Neural progenitor cell (in vitro differentiated cells): ENCODE results near the gene KCTD19. TPM values are rescaled to one million over a fixed set of nuclear protein-coding genes. Genes with fewer than 3 reads are reported as not detected.

Experiments
- DNase-seq: peaks from one replicate; pipeline ENCODE4 v3.0.0-alpha.2; 2016; ENCODE audit warnings: low spot score
- H2AFZ ChIP-seq: fragments of 200-600 bp; sonication (generic); replicated peaks from 2 replicates; pipeline ENCODE4 v1.6.1; 2016; ENCODE audit warnings: antibody characterized with exemption
- H3F3A ChIP-seq: fragments of 200-600 bp; sonication (generic); 2 replicates; pipeline ENCODE4 v1.6.1; 2016; ENCODE audit warnings: antibody characterized with exemption, low read depth
- H3K27ac ChIP-seq: fragments of 200-600 bp; sonication (generic); 2 replicates; pipeline ENCODE4 v1.5.1; 2016; ENCODE audit warnings: mild to moderate bottlenecking
- H3K27me3 ChIP-seq: fragments of 200-600 bp; sonication (generic); 2 replicates; pipeline ENCODE4 v1.6.1; 2016; ENCODE audit warnings: mild to moderate bottlenecking, moderate library complexity
- H3K36me3 ChIP-seq: fragments of 200-600 bp; sonication (generic); 2 replicates; pipeline ENCODE4 v1.5.1; 2016
- H3K4me1 ChIP-seq: fragments of 200-600 bp; sonication (generic); 2 replicates; pipeline ENCODE4 v1.6.1; 2016; ENCODE audit warnings: mixed run types
- H3K4me2 ChIP-seq: fragments of 200-600 bp; sonication (generic); 2 replicates; pipeline ENCODE4 v1.6.1; 2016
- H3K4me3 ChIP-seq: fragments of 200-600 bp; sonication (generic); 2 replicates; pipeline ENCODE4 v1.5.1; 2016
- H3K79me2 ChIP-seq: fragments of 200-600 bp; sonication (generic); 2 replicates; pipeline ENCODE4 v1.6.1; 2016; ENCODE audit warnings: low read depth
- H3K9ac ChIP-seq: fragments of 200-600 bp; sonication (generic); 2 replicates; pipeline ENCODE4 v1.6.1; 2016
- H3K9me3 ChIP-seq: fragments of 200-600 bp; sonication (generic); 2 replicates; pipeline ENCODE4 v1.5.1; 2016; ENCODE audit warnings: low read depth
- H4K20me1 ChIP-seq: fragments of 200-600 bp; sonication (generic); 2 replicates; pipeline ENCODE4 v1.6.1; 2016; ENCODE audit warnings: low read depth
- H3K27ac Mint-ChIP-seq: 3 replicates; pipeline ENCODE4 v1.8.0; 2021; ENCODE audit warnings: mixed read lengths
- H3K27me3 Mint-ChIP-seq: 2 replicates; pipeline ENCODE4 v1.8.0; 2022; ENCODE audit warnings: low read depth, mild to moderate bottlenecking, inconsistent platforms, moderate library complexity, mixed read lengths; ENCODE audit not compliant: insufficient read depth
- H3K36me3 Mint-ChIP-seq: 3 replicates; pipeline ENCODE4 v1.8.0; 2021; ENCODE audit warnings: mixed read lengths
- H3K4me1 Mint-ChIP-seq: 3 replicates; pipeline ENCODE4 v1.8.0; 2021; ENCODE audit warnings: mixed read lengths
- H3K4me3 Mint-ChIP-seq: 3 replicates; pipeline ENCODE4 v1.8.0; 2021; ENCODE audit warnings: mild to moderate bottlenecking, moderate library complexity, mixed read lengths
- H3K9me3 Mint-ChIP-seq: 3 replicates; pipeline ENCODE4 v1.8.0; 2020; ENCODE audit warnings: mixed read lengths
- EZH2 ChIP-seq: fragments of 200-600 bp; sonication (generic); IDR thresholded peaks from 2 replicates; pipeline ENCODE4 v1.6.1; 2017; ENCODE audit warnings: antibody characterized with exemption, mild to moderate bottlenecking, moderate library complexity
- EZH2phosphoT487 ChIP-seq: fragments of 200-600 bp; sonication (generic); IDR thresholded peaks from 2 replicates; pipeline ENCODE4 v1.6.1; 2017; ENCODE audit warnings: antibody characterized with exemption
- total RNA-seq: library from RNA; depleted of rRNA; stranded (reverse); fragments of >200 nt; gene quantifications from 2 replicates; pipeline ENCODE4 v1.2.3, GENCODE V29; 2015; ENCODE audit warnings: low replicate concordance
- TF ChIP-seq, protein P1 (sequence below): fragments of 200-600 bp; sonication (generic); IDR thresholded peaks from 2 replicates; pipeline ENCODE4 v1.5.1; 2017; ENCODE audit warnings: antibody characterized with exemption, mild to moderate bottlenecking

The KCTD19 gene
- total RNA-seq, 1 donor from 2014 or later = 1.1 TPM

DNA sequence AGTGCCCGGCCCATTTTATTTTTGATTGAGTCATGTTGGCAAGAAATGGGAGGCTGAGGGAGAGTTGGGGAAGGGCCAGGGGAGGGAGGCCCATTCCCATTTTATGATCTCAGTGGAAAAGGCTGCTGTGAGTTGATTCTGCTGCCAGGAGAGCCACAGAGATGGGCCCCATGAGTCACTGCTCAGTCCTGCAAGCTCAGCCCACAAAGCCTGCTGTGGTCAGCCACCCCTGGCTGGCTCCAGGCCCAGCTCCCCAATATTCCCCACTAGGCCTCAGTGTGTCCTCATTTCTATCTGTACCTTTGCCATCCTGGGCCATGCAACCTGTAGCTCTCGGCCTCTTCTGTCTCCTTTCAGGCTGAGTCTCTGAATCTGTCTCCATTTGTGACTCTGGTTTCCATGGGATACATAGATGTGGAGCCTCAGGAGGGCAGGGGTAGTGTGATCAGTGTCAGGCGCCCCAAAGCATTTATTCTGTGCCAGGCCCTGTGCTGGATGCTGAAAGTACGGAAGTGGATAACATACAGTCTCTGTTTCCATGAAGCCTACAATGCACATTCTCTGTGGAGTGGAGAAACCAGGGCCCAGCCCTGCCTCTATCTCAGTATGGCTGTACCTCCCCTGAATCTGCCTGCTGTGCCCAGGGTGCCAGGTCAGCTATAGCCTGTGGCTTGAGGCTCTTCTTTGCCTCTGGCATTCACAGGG is 49.1 kb downstream of the KCTD19 start:
- no peaks in the 10 kb centered on the region for H3K4me1 Mint-ChIP-seq
- peaks cover 18% of the 10 kb centered on the region for H3K27me3 Mint-ChIP-seq
- Histone ChIP-seq H4K20me1 (no peaks in the 10 kb centered on the region), H3K4me3 (no peak overlapping the region), H2AFZ (no peak overlapping the region), H3K79me2 (no peaks in the 10 kb centered on the region), H3K27ac (no peak overlapping the region), H3K4me2 (no peak overlapping the region), H3K36me3 (no peaks in the 10 kb centered on the region), H3K4me1 (no peaks in the 10 kb centered on the region), H3F3A (no peaks in the 10 kb centered on the region), H3K9ac (no peak overlapping the region), H3K9me3 (no peaks in the 10 kb centered on the region), H3K27me3 (peaks cover 23% of the 10 kb centered on the region)
- H3K4me3 Mint-ChIP-seq = peak overlapping the region; percentile 75
- no peak overlapping the region for H3K27ac Mint-ChIP-seq
- no peaks in the 10 kb centered on the region for H3K36me3 Mint-ChIP-seq
- no peak for DNase-seq
- H3K9me3 Mint-ChIP-seq = no peaks in the 10 kb centered on the region
- TF ChIP-seq EZH2 = no peak
- TF ChIP-seq, protein P1, sequence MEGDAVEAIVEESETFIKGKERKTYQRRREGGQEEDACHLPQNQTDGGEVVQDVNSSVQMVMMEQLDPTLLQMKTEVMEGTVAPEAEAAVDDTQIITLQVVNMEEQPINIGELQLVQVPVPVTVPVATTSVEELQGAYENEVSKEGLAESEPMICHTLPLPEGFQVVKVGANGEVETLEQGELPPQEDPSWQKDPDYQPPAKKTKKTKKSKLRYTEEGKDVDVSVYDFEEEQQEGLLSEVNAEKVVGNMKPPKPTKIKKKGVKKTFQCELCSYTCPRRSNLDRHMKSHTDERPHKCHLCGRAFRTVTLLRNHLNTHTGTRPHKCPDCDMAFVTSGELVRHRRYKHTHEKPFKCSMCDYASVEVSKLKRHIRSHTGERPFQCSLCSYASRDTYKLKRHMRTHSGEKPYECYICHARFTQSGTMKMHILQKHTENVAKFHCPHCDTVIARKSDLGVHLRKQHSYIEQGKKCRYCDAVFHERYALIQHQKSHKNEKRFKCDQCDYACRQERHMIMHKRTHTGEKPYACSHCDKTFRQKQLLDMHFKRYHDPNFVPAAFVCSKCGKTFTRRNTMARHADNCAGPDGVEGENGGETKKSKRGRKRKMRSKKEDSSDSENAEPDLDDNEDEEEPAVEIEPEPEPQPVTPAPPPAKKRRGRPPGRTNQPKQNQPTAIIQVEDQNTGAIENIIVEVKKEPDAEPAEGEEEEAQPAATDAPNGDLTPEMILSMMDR = no peak
- no peak for TF ChIP-seq EZH2phosphoT487

DNA sequence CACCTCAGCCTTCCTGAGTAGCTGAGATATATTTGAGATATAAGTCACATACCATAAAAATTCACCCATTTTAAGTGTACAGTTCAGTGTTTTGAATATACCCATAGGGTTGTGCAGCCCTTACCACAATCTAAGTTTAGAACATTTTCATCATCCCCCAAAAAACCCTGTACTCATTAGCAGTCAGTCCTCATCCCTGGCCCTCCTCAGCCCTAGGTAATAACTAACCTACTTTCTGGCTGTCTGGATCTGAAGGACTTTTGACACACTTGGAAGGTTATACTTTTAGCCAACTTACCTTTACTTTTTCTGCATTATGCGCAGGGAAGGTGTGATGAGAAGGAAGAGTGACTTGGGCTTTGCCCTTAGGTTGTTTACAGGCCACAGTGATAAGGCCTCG is 51.2 kb downstream of the KCTD19 start:
- Histone ChIP-seq H3K36me3 (no peaks in the 10 kb centered on the region), H3F3A (no peaks in the 10 kb centered on the region), H2AFZ (no peak overlapping the region), H3K4me3 (no peak overlapping the region), H3K9ac (no peak overlapping the region), H3K79me2 (no peaks in the 10 kb centered on the region), H3K27me3 (peaks cover 23% of the 10 kb centered on the region), H3K27ac (no peak overlapping the region), H4K20me1 (no peaks in the 10 kb centered on the region), H3K4me2 (no peak overlapping the region), H3K4me1 (no peaks in the 10 kb centered on the region), H3K9me3 (no peaks in the 10 kb centered on the region)
- Mint-ChIP-seq H3K4me3 (no peak overlapping the region), H3K27me3 (peaks cover 15% of the 10 kb centered on the region), H3K36me3 (no peaks in the 10 kb centered on the region), H3K9me3 (no peaks in the 10 kb centered on the region), H3K4me1 (no peaks in the 10 kb centered on the region), H3K27ac (no peak overlapping the region)
- no peak for DNase-seq
- no peak for TF ChIP-seq EZH2phosphoT487

DNA sequence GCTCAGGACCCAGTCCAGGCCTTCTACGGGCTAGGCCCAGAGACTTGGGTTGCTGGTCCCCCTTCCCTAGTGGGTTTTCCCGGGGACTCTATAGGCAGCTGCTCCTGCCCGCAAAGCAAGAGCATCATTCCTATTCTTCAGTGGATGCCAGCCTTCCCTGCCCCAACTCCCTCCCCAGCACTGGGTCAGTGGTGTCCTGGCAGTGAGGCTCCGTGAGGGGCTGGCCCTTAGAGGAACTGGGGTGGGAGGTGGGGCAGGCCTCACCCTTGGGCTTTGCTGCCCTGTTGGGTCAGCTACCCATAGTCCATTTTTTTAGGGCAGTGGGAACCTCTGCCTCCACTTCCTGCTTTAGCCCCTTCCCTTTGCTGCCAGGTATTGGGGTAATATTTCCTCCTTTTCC is 55.1 kb downstream of the KCTD19 start:
- no peak overlapping the region for H3K4me3 Mint-ChIP-seq
- no peak for TF ChIP-seq EZH2phosphoT487
- TF ChIP-seq, protein P1 = no peak
- no peak for TF ChIP-seq EZH2

DNA sequence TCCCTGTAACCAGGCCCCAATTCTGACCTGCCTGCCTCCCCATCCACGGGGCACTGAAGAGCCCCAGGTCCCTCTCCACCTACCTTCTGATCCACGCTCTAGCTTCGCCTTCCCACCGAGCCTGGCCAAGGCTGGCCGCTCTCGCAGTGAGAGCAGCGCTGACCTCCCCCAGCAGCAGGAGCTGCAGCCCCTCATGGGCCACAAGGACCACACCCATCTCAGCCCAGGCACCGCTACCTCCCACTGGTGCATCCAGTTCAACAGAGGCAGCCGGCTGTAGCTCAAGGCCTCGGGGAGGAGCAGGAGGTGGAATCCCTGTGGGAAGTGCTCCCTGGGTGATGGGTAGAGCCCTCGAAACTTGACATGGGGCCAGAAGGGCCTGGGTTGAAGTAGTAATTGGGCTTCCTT is 55.6 kb downstream of the KCTD19 start:
- H3K27ac Mint-ChIP-seq = no peak overlapping the region
- Histone ChIP-seq H3K4me2 (no peak overlapping the region), H3F3A (no peaks in the 10 kb centered on the region), H3K9me3 (no peaks in the 10 kb centered on the region), H3K36me3 (no peaks in the 10 kb centered on the region), H3K27me3 (no peaks in the 10 kb centered on the region), H2AFZ (no peak overlapping the region), H3K79me2 (no peaks in the 10 kb centered on the region), H4K20me1 (no peaks in the 10 kb centered on the region), H3K4me1 (no peaks in the 10 kb centered on the region), H3K4me3 (no peak overlapping the region), H3K9ac (no peak overlapping the region), H3K27ac (no peak overlapping the region)
- DNase-seq = no peak
- H3K4me3 Mint-ChIP-seq = no peak overlapping the region
- H3K9me3 Mint-ChIP-seq = peaks cover 2% of the 10 kb centered on the region
- TF ChIP-seq EZH2phosphoT487 (no peak), EZH2 (no peak)
- TF ChIP-seq, protein P1 = no peak
- no peaks in the 10 kb centered on the region for H3K36me3 Mint-ChIP-seq
- peaks cover 6% of the 10 kb centered on the region for H3K27me3 Mint-ChIP-seq
- no peaks in the 10 kb centered on the region for H3K4me1 Mint-ChIP-seq

More for the DNA sequence above, 55.1 kb downstream of the KCTD19 start:
- no peaks in the 10 kb centered on the region for H3K79me2 ChIP-seq
- no peaks in the 10 kb centered on the region for H4K20me1 ChIP-seq
- H3K4me2 ChIP-seq = no peak overlapping the region
- no peaks in the 10 kb centered on the region for H3K27me3 ChIP-seq
- Mint-ChIP-seq H3K36me3 (no peaks in the 10 kb centered on the region), H3K27ac (no peak overlapping the region), H3K4me1 (no peaks in the 10 kb centered on the region), H3K27me3 (peaks cover 9% of the 10 kb centered on the region), H3K9me3 (no peaks in the 10 kb centered on the region)
- no peak for DNase-seq
- no peak overlapping the region for H2AFZ ChIP-seq
- H3K27ac ChIP-seq = no peak overlapping the region
- no peaks in the 10 kb centered on the region for H3F3A ChIP-seq
- no peaks in the 10 kb centered on the region for H3K4me1 ChIP-seq
- H3K4me3 ChIP-seq = no peak overlapping the region
- no peaks in the 10 kb centered on the region for H3K36me3 ChIP-seq
- H3K9me3 ChIP-seq = no peaks in the 10 kb centered on the region
- H3K9ac ChIP-seq = no peak overlapping the region
